UCSD-AML1 (cell line): ENCODE results near the gene SUSD2.
"Not testable (repeated sequence)": the region's sequence is repeated elsewhere in the genome, so short reads cannot be mapped to it uniquely, and the experiment has no call there.

ENCODE experiments used
- DNase-seq: peaks from one replicate; lab custom pipeline; 2025; ENCODE audit not compliant: unreplicated experiment; lab: John Stamatoyannopoulos, UW

The SUSD2 gene

GRCh38 chr22:24210409-24210808 lies 29.1 kb downstream of the SUSD2 start:
- not testable (repeated sequence) for DNase-seq

GRCh38 chr22:24211716-24212115 lies 30.4 kb downstream of the SUSD2 start:
- DNase-seq: not testable (repeated sequence)

- DNase-seq: not testable (repeated sequence)
Measured at GRCh38 chr22:24213111-24213510, 31.8 kb downstream of the SUSD2 start.

DNA sequence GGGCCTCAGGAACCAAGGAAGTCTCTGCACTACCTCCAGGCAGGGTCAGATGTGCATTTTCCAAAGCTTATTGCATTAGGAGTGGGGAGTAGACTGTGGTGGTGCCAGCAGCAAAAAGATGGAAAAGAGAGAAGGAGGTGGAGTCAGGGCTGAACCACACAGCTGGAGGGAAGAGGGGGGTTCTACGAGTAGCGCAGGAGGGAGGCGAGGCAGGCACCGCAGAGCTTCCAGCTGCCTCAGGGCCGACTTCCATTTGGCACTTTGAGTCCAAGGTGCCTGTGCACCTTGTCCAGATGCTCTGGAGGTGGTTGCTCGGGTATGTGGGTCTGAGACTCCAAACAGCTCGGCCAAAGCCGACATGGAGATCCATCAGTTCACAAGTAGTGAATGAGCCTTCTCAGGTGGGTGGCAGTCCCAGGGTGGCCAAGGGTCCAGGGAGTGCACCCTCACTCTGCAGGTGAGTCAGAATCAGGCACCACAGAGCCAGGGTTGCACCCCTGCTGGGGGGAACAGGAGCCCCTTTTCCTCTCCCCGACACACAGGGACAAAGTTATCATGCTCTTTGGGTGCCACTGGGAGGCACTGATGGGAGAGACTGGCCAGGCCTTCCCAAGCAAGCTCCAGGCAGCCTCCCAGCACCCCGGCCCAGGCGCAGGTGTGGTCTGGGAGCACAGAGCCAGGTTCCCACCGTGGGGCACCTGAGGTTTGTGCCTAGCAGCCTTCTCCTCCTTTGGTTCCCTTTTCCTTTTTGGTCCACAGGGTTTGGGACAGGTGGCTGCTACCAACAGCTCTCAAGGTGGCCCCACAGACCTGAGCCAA lies 33.4 kb downstream of the SUSD2 start:
- no peak for DNase-seq

GRCh38 chr22:24216541-24217209 lies 35.4 kb downstream of the SUSD2 start:
- no peak for DNase-seq

DNA sequence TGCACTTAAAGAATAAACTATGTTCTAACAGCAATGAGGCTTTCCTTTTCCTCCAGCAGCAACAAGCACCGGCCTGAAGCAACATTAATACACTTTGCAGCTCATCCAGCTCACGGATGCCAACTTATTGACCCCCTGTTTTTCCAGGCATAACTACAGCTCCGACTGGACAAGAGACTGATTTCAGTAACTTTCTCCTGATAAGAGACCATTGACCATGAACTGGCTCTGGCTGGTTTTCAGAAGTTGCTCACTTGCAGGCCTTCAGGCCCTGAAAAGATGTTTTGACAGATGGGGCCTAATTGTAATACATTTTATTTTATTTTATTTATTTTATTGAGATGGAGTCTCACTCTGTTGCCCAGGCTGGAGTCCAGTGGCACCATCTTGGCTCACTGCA lies 36.1 kb downstream of the SUSD2 start:
- no peak for DNase-seq

GRCh38 chr22:24219750-24220149 lies 38.5 kb downstream of the SUSD2 start:
- DNase-seq: no peak

GRCh38 chr22:24224468-24224867 lies 43.2 kb downstream of the SUSD2 start:
- no peak for DNase-seq

- no peak for DNase-seq
Measured at GRCh38 chr22:24225044-24225601, 43.8 kb downstream of the SUSD2 start.

GRCh38 chr22:24225951-24226350 lies 44.7 kb downstream of the SUSD2 start:
- DNase-seq: no peak

DNA sequence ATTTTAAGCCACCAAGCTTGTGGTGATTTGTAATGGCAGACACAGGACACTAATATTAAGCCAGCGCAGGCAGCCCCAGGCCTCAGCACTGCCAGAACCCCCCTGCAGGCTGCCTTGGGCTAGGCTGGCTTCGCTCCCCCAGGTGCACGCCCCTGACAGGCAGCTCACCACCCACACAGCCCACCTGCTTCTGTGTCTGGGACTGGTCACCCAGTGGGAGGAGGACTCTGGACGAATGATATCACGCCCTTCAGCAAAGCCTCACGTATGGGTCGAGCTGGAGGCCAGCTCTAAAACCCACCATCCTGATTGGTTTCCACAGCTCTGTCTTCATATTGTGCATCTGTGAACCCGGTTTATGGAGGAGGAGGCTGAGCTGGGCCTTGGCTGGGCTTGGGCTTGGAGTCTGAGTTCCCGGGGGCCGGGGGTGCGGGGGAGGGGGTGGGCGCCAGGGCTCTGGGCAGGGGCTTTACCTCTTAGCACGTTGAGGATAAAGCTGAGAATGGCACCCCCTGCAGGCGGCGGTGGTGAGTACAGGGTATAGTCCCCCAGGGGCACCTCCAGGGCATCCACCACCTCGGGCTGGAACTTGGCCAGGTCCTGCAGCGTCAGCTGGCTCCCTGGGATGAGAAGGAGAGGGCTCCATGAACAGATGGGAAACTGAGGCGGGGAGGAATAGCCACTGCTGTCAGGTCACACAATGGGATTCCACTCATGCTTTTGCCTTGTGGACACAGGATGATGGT lies 49.8 kb downstream of the SUSD2 start:
- peak; percentile 33 for DNase-seq

- no peak for DNase-seq
Measured at GRCh38 chr22:24231706-24232105, 50.4 kb downstream of the SUSD2 start.

DNA sequence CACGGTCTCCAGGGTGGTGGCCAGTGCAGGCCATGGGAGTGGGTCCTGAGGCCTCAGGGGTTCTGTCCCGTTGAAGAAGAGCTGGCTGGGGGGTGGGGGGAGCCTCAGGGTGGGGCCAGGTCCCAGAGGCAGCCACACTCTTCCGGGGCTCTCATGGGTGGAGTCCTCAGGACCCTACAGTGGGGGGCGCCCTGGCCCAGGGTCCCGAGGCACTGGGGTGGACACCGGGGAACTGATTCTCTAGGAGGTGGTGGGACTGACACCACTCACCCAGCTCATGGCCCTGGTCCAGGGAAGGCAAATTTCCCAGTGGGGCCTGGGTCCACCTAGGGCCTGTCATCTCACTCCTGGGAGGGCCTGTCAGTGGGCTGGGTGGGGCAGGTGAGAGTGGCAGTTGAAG lies 50.8 kb downstream of the SUSD2 start:
- no peak for DNase-seq

GRCh38 chr22:24232725-24233124 lies 51.4 kb downstream of the SUSD2 start:
- no peak for DNase-seq

GRCh38 chr22:24233235-24233634 lies 51.9 kb downstream of the SUSD2 start:
- DNase-seq: no peak

GRCh38 chr22:24233816-24234215 lies 52.5 kb downstream of the SUSD2 start:
- DNase-seq: no peak

DNA sequence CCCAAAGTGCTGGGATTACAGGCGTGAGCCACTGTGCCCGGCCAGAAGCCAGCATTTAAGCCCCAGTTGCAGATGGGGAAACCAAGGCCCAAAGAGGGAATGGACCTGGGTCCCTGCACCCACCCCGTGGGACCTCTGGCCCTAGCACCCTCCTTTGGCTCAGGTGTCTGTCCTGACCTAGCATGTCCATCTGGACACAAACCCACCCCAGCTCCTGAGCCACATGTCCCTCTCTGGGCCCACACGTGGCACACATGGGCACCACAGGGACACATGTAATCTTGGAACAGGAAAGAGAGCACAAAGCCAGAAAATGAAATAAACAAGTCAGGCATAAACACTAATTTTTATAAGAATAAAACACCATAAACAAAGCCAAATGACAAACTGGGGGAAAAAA lies 54.0 kb downstream of the SUSD2 start:
- no peak for DNase-seq

GRCh38 chr22:24236656-24237055 lies 55.4 kb downstream of the SUSD2 start:
- DNase-seq: no peak

- not testable (repeated sequence) for DNase-seq
Measured at GRCh38 chr22:24238101-24238694, 56.9 kb downstream of the SUSD2 start.
